GM12865 (cell line): ENCODE data around the gene PC.

Experiments
- DNase-seq: peaks from one replicate; pipeline ENCODE4 v3.0.0; 2010; ENCODE audit warnings: low read depth
- H3K4me3 ChIP-seq: 2 replicates; pipeline ENCODE4 v1.5.1; 2011; ENCODE audit warnings: mild to moderate bottlenecking, low read depth, low read length, control low read depth
- CTCF ChIP-seq: IDR thresholded peaks from 2 replicates; pipeline ENCODE4 v1.5.1; 2011; ENCODE audit warnings: low read length, control low read depth, low read depth, inconsistent platforms; ENCODE audit not compliant: insufficient read depth; ENCODE audit errors: missing control alignments

Gene PC

GRCh38 chr11:66970807-66971442, 12.7 kb upstream of the PC start:
- no peak for DNase-seq
- TF ChIP-seq CTCF = no peak
- no peak overlapping the region for H3K4me3 ChIP-seq

- no peak overlapping the region for H3K4me3 ChIP-seq
- no peak for DNase-seq
- TF ChIP-seq CTCF = no peak
These were observed 12.2 kb upstream of the PC start for GRCh38 chr11:66970371-66970806.

GRCh38 chr11:66969584-66970225, 11.5 kb upstream of the PC start:
- no peak overlapping the region for H3K4me3 ChIP-seq
- DNase-seq = no peak
- TF ChIP-seq CTCF = no peak

- no peak for TF ChIP-seq CTCF
- no peak overlapping the region for H3K4me3 ChIP-seq
- no peak for DNase-seq
These were observed 9.7 kb upstream of the PC start for GRCh38 chr11:66967670-66968425.

GRCh38 chr11:66966351-66966750, 8.2 kb upstream of the PC start:
- H3K4me3 ChIP-seq = no peak overlapping the region
- TF ChIP-seq CTCF = no peak
- DNase-seq = no peak

GRCh38 chr11:66964495-66964894, 6.3 kb upstream of the PC start:
- DNase-seq = no peak
- no peak for TF ChIP-seq CTCF
- H3K4me3 ChIP-seq = no peak overlapping the region
